ENCODE data around the gene SMAD6. TPM values are rescaled to one million over a fixed set of nuclear protein-coding genes. Genes with fewer than 3 reads are reported as not detected.

SMAD6 gene
- total RNA-seq, 1 donor, result 27.2 TPM

DNA sequence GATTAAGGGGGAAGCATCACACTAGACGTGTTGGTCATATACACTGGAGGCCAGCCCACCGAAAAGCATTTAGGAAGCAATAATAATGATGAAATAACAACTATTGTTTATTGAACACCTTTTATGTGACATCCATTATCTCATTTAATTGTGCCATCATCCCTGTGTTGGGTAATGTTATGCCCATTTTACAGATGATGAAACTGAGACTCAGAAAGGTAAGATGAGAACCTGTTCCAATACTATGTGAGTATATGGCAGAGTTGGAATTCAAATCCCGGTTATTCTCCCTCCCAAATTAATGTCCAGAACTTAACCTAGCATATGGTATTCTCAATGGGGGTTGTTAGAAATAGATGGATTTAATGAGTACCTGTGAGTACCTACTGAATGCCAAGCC, 99.2 kb downstream of the SMAD6 start:
- DNase-seq (ENCODE audit: low read depth), result no peak
- TF ChIP-seq, protein P1, sequence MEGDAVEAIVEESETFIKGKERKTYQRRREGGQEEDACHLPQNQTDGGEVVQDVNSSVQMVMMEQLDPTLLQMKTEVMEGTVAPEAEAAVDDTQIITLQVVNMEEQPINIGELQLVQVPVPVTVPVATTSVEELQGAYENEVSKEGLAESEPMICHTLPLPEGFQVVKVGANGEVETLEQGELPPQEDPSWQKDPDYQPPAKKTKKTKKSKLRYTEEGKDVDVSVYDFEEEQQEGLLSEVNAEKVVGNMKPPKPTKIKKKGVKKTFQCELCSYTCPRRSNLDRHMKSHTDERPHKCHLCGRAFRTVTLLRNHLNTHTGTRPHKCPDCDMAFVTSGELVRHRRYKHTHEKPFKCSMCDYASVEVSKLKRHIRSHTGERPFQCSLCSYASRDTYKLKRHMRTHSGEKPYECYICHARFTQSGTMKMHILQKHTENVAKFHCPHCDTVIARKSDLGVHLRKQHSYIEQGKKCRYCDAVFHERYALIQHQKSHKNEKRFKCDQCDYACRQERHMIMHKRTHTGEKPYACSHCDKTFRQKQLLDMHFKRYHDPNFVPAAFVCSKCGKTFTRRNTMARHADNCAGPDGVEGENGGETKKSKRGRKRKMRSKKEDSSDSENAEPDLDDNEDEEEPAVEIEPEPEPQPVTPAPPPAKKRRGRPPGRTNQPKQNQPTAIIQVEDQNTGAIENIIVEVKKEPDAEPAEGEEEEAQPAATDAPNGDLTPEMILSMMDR (IDR thresholded peaks at IDR 0.05; ENCODE audit: insufficient read depth, low read length), result no peak
- H3K4me3 ChIP-seq (ENCODE audit: low read depth, low read length), result no peak overlapping the region

DNA sequence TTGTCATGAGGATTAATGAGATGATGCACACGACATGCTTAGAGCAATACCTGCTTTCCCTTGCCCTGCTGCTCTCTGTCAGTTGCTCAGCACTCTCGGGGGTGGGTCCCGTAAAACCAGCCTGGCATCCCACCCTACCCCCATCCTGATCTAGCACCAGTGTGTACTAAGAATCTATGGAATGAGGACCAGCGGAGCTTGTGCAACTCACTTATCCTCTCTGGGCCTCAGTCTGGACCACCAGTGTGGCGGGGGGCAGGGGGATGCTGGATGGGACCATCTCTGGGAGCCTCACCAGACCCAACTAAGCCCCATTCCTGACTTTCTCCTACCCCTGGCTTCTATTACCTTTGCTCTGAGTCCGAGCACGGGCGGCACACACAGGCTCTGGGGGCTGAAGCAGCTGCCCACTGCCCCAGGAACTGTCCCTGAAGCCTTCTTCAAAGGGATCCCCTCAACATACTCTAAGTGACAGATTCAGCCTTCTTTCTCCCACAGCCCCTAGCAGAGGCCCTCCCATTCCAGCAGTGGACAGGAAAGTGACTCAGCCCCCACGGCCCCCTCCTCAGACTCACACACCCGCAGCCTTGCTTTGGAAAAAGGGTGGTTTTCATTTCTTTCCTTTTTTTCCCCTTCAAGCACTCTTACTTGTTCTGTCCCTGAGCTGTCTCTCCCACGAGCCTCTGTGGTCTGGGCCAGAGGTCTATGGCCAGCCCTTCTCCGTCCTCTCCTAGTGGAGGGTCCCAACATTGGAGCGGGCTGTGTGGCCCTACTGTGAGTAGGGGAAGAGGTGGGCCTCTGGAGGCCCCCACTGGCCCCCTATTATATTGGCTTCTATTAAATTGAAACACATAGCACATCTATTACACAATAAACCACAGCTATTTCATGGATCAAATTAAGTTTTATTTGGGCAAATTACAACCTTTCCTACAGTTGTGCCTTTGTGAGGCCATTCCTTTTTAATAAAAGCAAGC, 100.3 kb downstream of the SMAD6 start:
- H3K4me3 ChIP-seq (ENCODE audit: low read depth, low read length), result no peak overlapping the region
- DNase-seq (ENCODE audit: low read depth), result peak; percentile 74
- TF ChIP-seq, protein P1 (IDR thresholded peaks at IDR 0.05; ENCODE audit: insufficient read depth, low read length), result no peak

DNA sequence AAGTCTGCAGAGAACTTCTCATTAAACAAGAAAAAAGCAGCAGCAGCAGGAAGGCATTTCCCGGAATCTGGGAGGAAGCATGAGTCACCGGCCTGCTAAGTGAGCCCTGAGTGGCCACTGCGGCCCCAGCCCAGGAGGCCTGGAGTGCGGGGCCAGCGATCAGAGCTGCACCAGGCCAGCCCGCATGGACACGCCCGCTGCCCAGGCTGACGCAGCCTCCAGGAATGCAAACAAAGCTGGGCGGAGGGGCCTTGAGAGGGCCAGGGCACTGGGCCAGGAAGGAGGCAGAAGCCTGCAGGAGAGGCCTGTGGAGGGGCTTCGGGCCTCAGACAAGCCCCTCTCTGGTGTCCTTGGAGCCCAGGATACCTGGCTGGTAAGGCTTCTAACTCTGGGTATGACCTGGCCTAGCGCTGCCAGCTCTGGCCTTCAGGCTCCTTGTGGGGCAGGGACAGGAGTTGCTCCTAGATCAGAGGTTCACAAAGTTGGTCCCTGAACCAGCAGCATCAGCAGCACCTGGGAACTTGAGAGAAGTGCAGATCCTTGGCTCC, 101.2 kb downstream of the SMAD6 start:
- TF ChIP-seq, protein P1 (IDR thresholded peaks at IDR 0.05; ENCODE audit: insufficient read depth, low read length), result no peak
- DNase-seq (ENCODE audit: low read depth), result peak; percentile 98
- H3K4me3 ChIP-seq (ENCODE audit: low read depth, low read length), result no peak overlapping the region

DNA sequence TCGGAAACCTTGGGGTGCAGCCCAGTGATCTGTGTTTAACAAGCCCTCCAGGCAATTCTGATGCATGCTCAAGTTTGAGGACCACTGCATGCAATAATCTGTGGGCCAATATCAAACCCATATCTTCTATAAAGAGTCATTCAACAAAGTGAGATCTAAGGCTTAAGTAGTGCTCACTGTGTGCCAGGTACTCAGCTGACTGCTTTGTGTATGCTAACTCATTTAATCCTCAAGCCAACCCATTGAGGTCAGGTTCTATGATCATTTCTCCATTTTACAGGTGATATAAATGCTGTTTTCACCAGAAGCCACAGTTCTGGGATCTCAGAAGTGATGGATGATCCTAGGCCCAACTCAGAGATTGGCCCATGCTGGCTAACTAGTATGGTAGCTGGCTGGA, 101.7 kb downstream of the SMAD6 start:
- no peak overlapping the region for H3K4me3 ChIP-seq (ENCODE audit: low read depth, low read length)
- DNase-seq (ENCODE audit: low read depth), result no peak
- TF ChIP-seq, protein P1 (IDR thresholded peaks at IDR 0.05; ENCODE audit: insufficient read depth, low read length), result no peak

DNA sequence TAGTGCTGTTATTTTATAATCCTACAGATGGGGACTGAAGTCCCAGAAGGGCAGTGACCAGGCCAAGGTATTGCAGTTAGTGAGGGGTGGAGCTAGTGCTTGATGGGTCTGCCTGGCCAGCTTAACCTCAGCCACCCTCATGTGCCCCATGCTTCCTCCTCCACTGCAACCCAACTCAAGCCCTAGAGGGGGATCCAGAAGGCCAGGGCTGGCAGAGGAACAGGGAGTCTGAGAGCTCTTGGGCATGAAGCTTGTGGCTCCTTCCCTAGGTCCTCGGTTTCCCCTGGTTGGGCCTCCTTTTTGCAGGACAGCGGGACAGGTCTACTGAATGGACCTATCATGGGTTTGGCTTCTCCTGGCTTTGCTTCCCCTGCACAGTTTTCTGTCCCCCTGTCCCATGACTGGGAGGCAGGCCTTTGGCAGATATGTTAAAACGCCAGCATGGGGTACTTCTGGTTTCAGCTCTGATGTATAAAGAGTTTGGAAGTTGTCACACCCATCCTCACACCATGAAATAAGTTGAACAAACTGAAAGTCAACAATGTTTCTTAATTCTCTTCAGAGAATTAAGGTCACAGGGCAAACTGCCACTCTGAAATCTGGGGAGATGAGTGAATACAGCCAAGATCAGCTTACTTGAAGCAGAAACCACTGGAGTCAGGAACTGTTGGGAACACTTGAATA, 103.3 kb downstream of the SMAD6 start:
- no peak for DNase-seq (ENCODE audit: low read depth)
- no peak overlapping the region for H3K4me3 ChIP-seq (ENCODE audit: low read depth, low read length)
- TF ChIP-seq, protein P1 (IDR thresholded peaks at IDR 0.05; ENCODE audit: insufficient read depth, low read length), result no peak

DNA sequence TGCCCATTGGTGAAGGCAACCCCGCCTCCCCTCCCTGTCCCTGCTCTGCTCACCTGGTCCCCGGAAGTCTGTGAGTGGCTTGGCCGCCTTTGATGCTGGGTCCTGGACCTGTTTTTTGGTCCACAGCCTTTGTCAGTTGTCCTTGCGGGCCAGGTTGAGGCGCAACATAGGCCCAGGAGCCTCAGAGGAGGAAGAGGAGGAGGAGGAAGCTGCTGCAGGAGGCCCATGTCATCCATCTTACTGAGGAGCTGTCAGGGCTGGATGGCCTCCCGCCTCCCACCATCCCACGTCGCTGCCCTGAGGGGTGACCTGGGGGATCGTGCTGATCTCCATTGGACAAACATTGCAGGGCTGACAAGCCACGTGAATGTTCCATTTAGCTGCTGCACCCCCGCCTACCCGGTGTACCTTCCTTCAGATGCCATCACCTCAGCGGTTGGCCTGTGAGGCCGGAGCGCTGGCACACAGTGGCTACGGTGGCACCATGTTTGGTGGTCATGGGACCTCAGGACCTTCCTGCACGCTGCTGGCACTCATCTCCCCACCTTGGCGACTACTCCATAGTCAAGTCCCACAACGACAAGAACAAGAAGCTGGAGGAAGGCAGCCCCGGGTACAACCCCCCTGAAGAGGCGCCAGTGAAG, 106.3 kb downstream of the SMAD6 start:
- no peak overlapping the region for H3K4me3 ChIP-seq (ENCODE audit: low read depth, low read length)
- DNase-seq (ENCODE audit: low read depth), result no peak

More for the DNA sequence above, 106.3 kb downstream of the SMAD6 start:
- TF ChIP-seq, protein P1 (IDR thresholded peaks at IDR 0.05; ENCODE audit: insufficient read depth, low read length), result no peak
